ENCODE results near the gene FAHD1. TPM values are rescaled to one million over a fixed set of nuclear protein-coding genes. Genes with fewer than 3 reads are reported as not detected.
"Not testable (repeated sequence)": the region's sequence is repeated elsewhere in the genome, so short reads cannot be mapped to it uniquely, and the experiment has no call there.

Gene FAHD1
- total and polyA plus RNA-seq, 2 experiments from 2014 or later, result 39.7 to 40.9 TPM

DNA sequence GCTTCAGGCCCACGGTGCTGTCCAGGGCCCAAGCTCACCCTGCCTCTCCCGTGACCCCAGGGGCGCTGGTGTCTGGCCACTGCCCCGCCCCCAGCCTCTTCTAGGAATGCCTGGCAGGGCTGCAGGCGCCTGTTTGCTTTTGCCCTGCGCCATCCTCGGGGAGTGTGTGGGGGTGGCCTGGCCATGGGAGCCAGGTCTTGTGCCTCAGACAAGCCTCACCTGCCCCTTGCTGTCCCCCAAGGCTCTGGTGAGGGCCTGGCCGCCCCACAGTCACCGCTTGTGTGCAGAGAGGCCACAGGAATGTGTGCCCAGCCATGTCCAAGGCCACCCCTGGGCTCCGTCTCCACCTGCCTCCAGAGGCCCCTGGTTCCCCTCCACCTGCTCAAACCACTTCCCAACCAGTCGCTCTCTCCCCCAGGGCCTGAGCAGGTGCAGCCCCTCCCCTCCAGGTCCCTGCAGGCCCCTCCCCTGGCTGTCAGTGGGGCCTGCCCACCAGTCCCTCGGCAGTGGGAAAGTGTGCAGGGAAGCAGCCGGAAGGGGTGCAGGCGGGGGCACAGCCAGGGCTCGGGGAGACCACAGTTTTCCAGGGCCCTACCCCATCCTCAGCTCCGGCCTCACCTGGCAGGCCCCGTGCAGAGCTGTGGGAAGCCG lies 32.7 kb upstream of the FAHD1 start:
- H3K79me2 ChIP-seq (ENCODE audit: insufficient read depth), result no peaks in the 10 kb centered on the region
- H3K4me1 ChIP-seq (ENCODE audit: insufficient read depth), result no peaks in the 10 kb centered on the region
- H3K4me3 ChIP-seq, result no peak overlapping the region
- H2AFZ ChIP-seq, result no peak overlapping the region
- no peaks in the 10 kb centered on the region for H3K9me3 ChIP-seq (ENCODE audit: low read depth)
- H3K4me2 ChIP-seq (ENCODE audit: unreplicated experiment), result no peak overlapping the region
- TF ChIP-seq EZH2 (IDR thresholded peaks at IDR 0.05; ENCODE audit: insufficient read depth, poor library complexity, severe bottlenecking), result no peak
- H3K27me3 ChIP-seq (replicated peaks; ENCODE audit: insufficient read depth), result no peaks in the 10 kb centered on the region
- no peaks in the 10 kb centered on the region for H3F3A ChIP-seq (ENCODE audit: insufficient read depth)
- no peak for DNase-seq
- no peaks in the 10 kb centered on the region for H3K9me2 ChIP-seq (ENCODE audit: insufficient read depth)
- whole genome bisulfite sequencing, 2 experiments (ENCODE audit: low coverage in 1 of 2, low lambda C conversion rate in 2 of 2, missing lambda C conversion rate in 2 of 2), result 63 to 64% methylated on average over 17 to 18 of the region's 18 CpGs
- H3K9ac ChIP-seq, result no peak overlapping the region
- no peaks in the 10 kb centered on the region; the same call in 1 of the 2 replicates for H3K36me3 ChIP-seq (ENCODE audit: low read depth)
- no peak overlapping the region for H3K27ac ChIP-seq
- H4K20me1 ChIP-seq (ENCODE audit: insufficient read depth), result no peaks in the 10 kb centered on the region
- in situ Hi-C loops (cut with MboI), result no loop called here

DNA sequence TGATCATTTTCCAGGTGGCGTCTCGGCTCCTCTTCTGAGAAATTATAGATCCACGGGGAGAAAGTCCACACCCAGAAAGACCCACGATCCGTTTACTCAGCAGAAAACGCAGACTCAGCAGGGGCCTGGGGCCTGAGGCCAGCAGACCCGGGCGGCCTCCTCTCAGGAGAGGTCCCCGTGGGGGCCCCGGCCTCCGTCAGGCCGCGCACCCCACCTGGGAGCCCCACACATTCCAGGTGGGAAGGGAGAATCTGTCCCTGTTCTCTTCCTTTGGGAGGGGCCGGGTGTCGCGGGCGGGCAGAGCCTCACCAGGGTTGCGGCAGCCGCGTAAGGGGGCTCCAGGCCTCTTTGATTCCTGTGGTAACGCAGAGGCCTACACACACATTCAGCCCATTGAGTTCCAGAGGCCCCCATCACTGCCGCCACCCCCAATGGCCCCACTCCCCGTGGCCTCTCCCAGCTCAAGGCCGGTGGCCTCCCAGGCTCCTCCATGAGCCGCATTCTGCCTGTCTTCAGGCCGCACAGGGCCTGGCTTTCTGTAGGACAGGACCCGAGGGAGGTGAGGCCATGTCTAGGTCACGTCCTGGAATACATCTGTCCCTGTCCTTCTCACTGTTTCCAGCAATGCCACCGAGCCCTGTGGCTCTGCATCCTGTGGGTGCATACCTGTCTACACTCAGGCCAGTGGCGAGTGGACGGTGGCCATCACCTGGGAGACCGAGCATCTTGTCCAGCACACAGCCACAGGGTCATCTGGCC lies 31.9 kb upstream of the FAHD1 start:
- H3K27me3 ChIP-seq (replicated peaks; ENCODE audit: insufficient read depth), result no peaks in the 10 kb centered on the region
- 75 to 79% methylated on average over 27 to 32 of the region's 32 CpGs for WGBS, 2 experiments (ENCODE audit: low coverage in 1 of 2, low lambda C conversion rate in 2 of 2, missing lambda C conversion rate in 2 of 2)
- H3K9ac ChIP-seq, result no peak overlapping the region
- no peaks in the 10 kb centered on the region for H3K79me2 ChIP-seq (ENCODE audit: insufficient read depth)
- H3F3A ChIP-seq (ENCODE audit: insufficient read depth), result no peaks in the 10 kb centered on the region
- DNase-seq, result no peak
- in situ Hi-C loops (cut with MboI), result no loop called here
- no peaks in the 10 kb centered on the region for H3K9me2 ChIP-seq (ENCODE audit: insufficient read depth)
- H3K4me1 ChIP-seq (ENCODE audit: insufficient read depth), result no peaks in the 10 kb centered on the region
- H4K20me1 ChIP-seq (ENCODE audit: insufficient read depth), result no peaks in the 10 kb centered on the region
- H3K4me2 ChIP-seq (ENCODE audit: unreplicated experiment), result no peak overlapping the region
- no peaks in the 10 kb centered on the region for H3K36me3 ChIP-seq (ENCODE audit: low read depth)
- H3K27ac ChIP-seq, result no peak overlapping the region
- TF ChIP-seq EZH2phosphoT487 (IDR thresholded peaks at IDR 0.05; ENCODE audit: insufficient read depth, low read depth) (no peak), EZH2 (IDR thresholded peaks at IDR 0.05; ENCODE audit: insufficient read depth, poor library complexity, severe bottlenecking) (no peak)
- H3K4me3 ChIP-seq, result no peak overlapping the region
- no peak overlapping the region for H2AFZ ChIP-seq
- H3K9me3 ChIP-seq (ENCODE audit: low read depth), result no peaks in the 10 kb centered on the region

DNA sequence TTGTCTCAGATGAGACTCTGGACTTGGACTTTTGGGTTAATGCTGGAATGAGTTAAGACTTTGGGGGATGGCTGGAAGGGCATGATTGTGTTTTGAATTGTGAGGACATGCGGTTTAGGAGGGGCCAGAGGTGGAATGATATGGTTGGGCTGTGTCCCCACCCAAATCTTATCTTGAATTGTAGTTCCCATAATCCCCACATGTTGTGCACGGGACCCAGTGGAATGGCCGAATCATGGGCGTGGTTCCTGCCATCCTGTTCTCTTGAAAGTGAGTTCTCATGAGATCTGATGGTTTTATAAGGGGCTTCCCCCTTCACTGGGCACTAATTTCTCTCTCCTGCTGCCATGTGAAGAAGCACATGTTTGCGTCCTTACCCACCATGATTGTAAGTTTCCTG lies 27.7 kb upstream of the FAHD1 start:
- H3K4me3 ChIP-seq; H3K9ac ChIP-seq; H4K20me1 ChIP-seq (ENCODE audit: insufficient read depth); in situ Hi-C loops (cut with MboI); H3K27ac ChIP-seq; DNase-seq; H3K36me3 ChIP-seq (ENCODE audit: low read depth); H3K9me3 ChIP-seq (ENCODE audit: low read depth); H3K9me2 ChIP-seq (ENCODE audit: insufficient read depth); H3K4me2 ChIP-seq (ENCODE audit: unreplicated experiment); H3K79me2 ChIP-seq (ENCODE audit: insufficient read depth); H3F3A ChIP-seq (ENCODE audit: insufficient read depth); H3K27me3 ChIP-seq (replicated peaks; ENCODE audit: insufficient read depth); H2AFZ ChIP-seq; H3K4me1 ChIP-seq (ENCODE audit: insufficient read depth): not testable (repeated sequence)
- WGBS, 2 experiments (ENCODE audit: low coverage in 1 of 2, low lambda C conversion rate in 2 of 2, missing lambda C conversion rate in 2 of 2), result 74 to 77% methylated on average over 5 of the region's 5 CpGs

DNA sequence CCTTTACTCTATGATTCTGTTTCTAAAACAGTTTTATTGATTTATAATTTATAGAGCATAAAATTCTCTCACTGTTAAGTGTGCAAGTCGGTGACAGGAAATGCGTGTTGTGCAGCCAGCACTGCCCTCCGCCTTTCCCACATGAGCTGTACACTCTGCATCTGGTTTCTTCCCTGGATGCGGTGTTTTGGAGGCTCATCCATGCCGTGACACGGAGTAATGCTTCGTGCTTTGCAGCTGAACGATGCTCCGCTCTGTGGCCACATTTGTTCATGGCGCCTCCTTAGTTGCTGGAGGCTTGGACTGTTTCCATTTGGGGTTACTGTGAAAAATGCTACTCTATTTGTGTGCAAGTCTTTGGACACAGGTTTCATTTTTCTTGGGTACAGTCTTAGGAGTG lies 26.3 kb upstream of the FAHD1 start:
- H3K27me3 ChIP-seq (replicated peaks; ENCODE audit: insufficient read depth), result no peaks in the 10 kb centered on the region
- no peak overlapping the region for H3K4me3 ChIP-seq
- H3K27ac ChIP-seq, result no peak overlapping the region
- no peak overlapping the region for H3K4me2 ChIP-seq (ENCODE audit: unreplicated experiment)
- H3K79me2 ChIP-seq (ENCODE audit: insufficient read depth), result no peaks in the 10 kb centered on the region
- H3K9me3 ChIP-seq (ENCODE audit: low read depth), result no peaks in the 10 kb centered on the region
- no peaks in the 10 kb centered on the region for H4K20me1 ChIP-seq (ENCODE audit: insufficient read depth)
- H3K4me1 ChIP-seq (ENCODE audit: insufficient read depth), result no peaks in the 10 kb centered on the region
- no peak for DNase-seq
- no peak overlapping the region for H2AFZ ChIP-seq
- H3K9ac ChIP-seq, result no peak overlapping the region
- no peaks in the 10 kb centered on the region for H3F3A ChIP-seq (ENCODE audit: insufficient read depth)
- in situ Hi-C loops (cut with MboI), result no loop called here
- H3K9me2 ChIP-seq (ENCODE audit: insufficient read depth), result no peaks in the 10 kb centered on the region
- H3K36me3 ChIP-seq (ENCODE audit: low read depth), result no peaks in the 10 kb centered on the region
- no peak for TF ChIP-seq EZH2 (IDR thresholded peaks at IDR 0.05; ENCODE audit: insufficient read depth, poor library complexity, severe bottlenecking)
- no peak for TF ChIP-seq EZH2phosphoT487 (IDR thresholded peaks at IDR 0.05; ENCODE audit: insufficient read depth, low read depth)
- WGBS, 2 experiments (ENCODE audit: low coverage in 1 of 2, low lambda C conversion rate in 2 of 2, missing lambda C conversion rate in 2 of 2), result 72% methylated on average over 10 of the region's 10 CpGs

All from GM23248 (cell line).